ENCODE measurements around the gene IVD.

- TF ChIP-seq FOXJ3 (CRISPR knock-in tag; IDR thresholded peaks at IDR 0.05) = no peak
- TF ChIP-seq CTCF (IDR thresholded peaks at IDR 0.05) = no peak
- no peak for TF ChIP-seq TEAD4 (IDR thresholded peaks at IDR 0.05; ENCODE audit: borderline replicate concordance, insufficient read depth)
- no peak for TF ChIP-seq IRF3 (IDR thresholded peaks at IDR 0.05; ENCODE audit: low read depth, low read length)
- no peak for TF ChIP-seq EP300 (IDR thresholded peaks at IDR 0.05; ENCODE audit: borderline replicate concordance in 1 of 2, low read depth in 1 of 2, low read length in 1 of 2)
These were observed 24.7 kb downstream of the IVD start for GRCh38 chr15:40430271-40430805.

Data from SK-N-SH (cell line).